KBM-7 (cell line): ENCODE measurements around the gene STK17A.
"Not testable (repeated sequence)": the region's sequence is repeated elsewhere in the genome, so short reads cannot be mapped to it uniquely, and the experiment has no call there.

Experiments
- DNase-seq: peaks from one replicate; pipeline ENCODE4 v3.0.0-alpha.2; 2015
- in situ Hi-C: fragments of 300-500 bp; cut with MboI; formaldehyde crosslinking; loops from 2 replicates; pipeline ENCODE4 v1.14.3; 2020; ENCODE audit warnings: low sequenced_read_pairs, low pct_unique_long_range_greater_than_20kb, mixed read lengths

The STK17A gene

GRCh38 chr7:43626695-43627094 lies 43.8 kb downstream of the STK17A start:
- DNase-seq = no peak
- in situ Hi-C loops = no loop called here

- DNase-seq, in situ Hi-C loops: not testable (repeated sequence)
Measured at GRCh38 chr7:43627798-43628197, 44.9 kb downstream of the STK17A start.

GRCh38 chr7:43628431-43628830 lies 45.5 kb downstream of the STK17A start:
- DNase-seq = no peak
- in situ Hi-C loops = no loop called here

DNA sequence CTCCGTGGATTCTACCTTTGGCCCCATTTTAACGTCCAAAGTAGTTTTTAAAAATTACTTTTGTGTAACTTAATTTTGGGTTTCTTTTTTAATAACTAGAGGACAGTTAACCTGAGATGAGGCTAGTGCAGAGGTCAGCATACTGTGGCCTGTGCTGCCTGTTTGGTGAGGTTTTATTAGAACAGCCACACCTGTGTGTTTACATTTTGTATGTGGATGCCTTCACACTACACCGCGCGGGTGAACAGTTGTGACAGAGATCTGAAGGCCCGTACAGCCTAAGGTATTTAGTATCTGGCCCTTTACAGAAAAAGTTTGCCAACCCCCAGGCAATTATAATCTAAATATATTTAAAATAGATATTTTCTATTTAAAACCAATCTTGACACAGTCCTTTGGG lies 46.9 kb downstream of the STK17A start:
- no peak for DNase-seq
- in situ Hi-C loops = no loop called here

GRCh38 chr7:43630482-43630881 lies 47.6 kb downstream of the STK17A start:
- DNase-seq = no peak
- in situ Hi-C loops = no loop called here

GRCh38 chr7:43631559-43631958 lies 48.7 kb downstream of the STK17A start:
- in situ Hi-C loops = no loop called here
- no peak for DNase-seq

GRCh38 chr7:43632746-43633145 lies 49.8 kb downstream of the STK17A start:
- in situ Hi-C loops = no loop called here

DNA sequence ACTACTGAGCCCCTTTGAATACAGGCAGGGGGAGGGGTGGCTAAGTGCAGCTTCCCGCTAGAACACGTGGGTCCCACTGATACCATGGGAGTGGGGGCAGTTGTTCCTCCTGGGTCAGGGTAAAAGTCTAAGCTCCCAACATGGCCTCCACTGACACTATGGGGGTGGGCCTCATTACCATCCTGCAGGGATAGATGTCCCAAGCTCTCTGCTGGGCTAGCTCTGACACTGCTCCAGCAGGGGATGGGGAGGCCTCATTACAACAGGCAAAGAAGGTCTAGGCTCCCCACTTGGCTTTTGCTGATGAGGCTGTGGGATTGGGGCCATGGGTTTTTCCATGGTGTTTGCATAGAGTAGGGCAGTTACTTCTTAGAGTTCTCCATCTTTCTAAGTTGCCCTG lies 51.5 kb downstream of the STK17A start:
- in situ Hi-C loops = no loop called here
- DNase-seq = no peak

More at GRCh38 chr7:43632746-43633145, 49.8 kb downstream of the STK17A start:
- no peak for DNase-seq

- in situ Hi-C loops = no loop called here
Measured at GRCh38 chr7:43636093-43636492, 53.2 kb downstream of the STK17A start.

GRCh38 chr7:43637114-43637806 lies 54.4 kb downstream of the STK17A start:
- in situ Hi-C loops = no loop called here
- DNase-seq = no peak

More at GRCh38 chr7:43636093-43636492, 53.2 kb downstream of the STK17A start:
- DNase-seq = no peak

GRCh38 chr7:43639858-43640491 lies 57.1 kb downstream of the STK17A start:
- in situ Hi-C loops = no loop called here

GRCh38 chr7:43640679-43641078 lies 57.8 kb downstream of the STK17A start:
- DNase-seq = no peak
- in situ Hi-C loops = no loop called here

More at GRCh38 chr7:43639858-43640491, 57.1 kb downstream of the STK17A start:
- DNase-seq = no peak

DNA sequence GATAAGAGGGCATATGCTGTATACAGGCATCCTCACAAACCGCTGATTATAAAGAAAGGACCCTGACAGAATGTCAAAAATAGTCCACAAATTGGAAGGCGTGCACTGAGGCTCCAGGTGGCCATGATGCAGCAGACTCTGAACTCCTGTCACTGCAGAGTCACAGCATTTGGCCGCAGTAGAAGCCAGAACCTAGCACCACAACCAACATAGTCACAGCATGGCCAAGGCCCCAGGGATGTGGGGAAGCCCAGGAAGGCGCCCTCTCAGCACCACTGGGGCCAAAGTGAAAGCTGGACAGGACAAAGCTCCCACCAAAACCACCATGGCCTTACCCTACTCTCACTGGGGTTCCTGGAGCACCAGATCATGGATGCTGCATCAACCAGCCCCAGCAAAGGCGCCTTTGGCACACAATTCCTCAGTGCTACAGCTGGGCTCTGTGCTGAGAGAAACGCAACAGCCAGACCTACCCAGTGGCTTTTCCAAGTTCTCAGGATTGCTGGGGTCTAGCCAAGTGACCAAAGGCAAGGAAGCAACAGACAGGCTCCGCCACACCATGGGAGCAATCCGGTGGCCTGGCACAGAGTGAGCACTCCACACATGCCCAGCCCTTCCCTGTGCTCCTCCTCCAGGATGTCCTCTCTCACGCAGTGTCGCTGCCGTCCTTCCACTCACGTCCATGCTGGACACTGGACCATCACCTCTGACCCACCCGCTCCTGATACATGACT lies 60.2 kb downstream of the STK17A start:
- in situ Hi-C loops = no loop called here
- DNase-seq = no peak

DNA sequence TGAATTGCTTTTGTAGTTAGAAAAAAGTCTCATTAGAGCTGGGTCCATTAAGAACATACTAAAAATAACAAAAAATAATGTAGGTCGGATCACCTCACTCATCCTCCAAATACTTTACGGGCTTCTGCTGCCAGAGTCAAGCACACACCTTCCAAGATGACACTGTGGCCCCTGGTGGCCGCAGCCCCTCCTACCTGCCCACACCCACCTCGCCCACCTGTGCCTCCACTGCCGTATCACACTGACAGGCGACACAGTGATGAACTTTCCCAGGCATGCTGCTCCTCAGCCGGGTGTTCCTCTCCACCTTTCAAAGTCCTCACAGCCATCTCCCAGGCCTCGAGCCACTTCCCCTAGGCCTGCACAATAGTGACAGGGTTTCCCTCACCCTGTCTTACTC lies 60.9 kb downstream of the STK17A start:
- in situ Hi-C loops = no loop called here
- DNase-seq = no peak

GRCh38 chr7:43645699-43646226 lies 62.9 kb downstream of the STK17A start:
- DNase-seq = no peak
- in situ Hi-C loops = no loop called here

DNA sequence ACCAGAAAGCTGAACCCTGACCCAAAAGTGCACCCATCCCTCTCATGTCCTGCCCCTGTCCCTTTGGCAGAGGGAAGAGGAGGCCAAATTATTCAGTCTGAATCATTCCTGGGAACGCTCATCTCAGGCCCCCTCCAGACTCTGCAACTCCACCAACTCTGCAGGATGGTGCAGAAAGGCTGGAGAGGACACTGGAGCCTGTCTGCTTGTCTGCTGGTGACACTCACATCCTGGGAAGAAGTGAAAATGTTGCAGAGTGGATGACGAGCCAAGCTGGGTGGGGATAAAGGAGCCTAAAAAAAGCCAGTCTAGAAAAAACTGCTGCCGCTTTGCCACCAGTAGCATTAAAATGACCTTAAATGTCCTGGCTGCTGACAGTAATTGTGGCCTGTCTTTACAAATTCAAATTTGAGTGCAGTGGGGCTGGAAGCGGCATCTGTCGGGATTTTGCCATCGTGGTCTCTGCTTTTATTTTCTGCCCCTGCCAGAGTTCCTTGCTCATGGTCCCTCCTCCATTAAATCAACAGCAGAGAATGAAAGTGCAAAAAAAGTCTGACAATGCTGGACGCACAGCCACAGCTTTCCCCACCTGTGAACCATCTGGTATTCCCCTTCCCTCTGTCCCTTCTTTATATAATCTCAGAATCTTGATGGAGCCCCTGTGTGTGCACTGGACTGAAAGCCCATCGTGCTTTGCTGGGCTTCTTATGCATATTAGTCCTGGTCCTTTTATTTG lies 63.9 kb downstream of the STK17A start:
- DNase-seq = no peak
- in situ Hi-C loops = no loop called here

GRCh38 chr7:43647339-43647672 lies 64.4 kb downstream of the STK17A start:
- no peak for DNase-seq
- in situ Hi-C loops = no loop called here

DNA sequence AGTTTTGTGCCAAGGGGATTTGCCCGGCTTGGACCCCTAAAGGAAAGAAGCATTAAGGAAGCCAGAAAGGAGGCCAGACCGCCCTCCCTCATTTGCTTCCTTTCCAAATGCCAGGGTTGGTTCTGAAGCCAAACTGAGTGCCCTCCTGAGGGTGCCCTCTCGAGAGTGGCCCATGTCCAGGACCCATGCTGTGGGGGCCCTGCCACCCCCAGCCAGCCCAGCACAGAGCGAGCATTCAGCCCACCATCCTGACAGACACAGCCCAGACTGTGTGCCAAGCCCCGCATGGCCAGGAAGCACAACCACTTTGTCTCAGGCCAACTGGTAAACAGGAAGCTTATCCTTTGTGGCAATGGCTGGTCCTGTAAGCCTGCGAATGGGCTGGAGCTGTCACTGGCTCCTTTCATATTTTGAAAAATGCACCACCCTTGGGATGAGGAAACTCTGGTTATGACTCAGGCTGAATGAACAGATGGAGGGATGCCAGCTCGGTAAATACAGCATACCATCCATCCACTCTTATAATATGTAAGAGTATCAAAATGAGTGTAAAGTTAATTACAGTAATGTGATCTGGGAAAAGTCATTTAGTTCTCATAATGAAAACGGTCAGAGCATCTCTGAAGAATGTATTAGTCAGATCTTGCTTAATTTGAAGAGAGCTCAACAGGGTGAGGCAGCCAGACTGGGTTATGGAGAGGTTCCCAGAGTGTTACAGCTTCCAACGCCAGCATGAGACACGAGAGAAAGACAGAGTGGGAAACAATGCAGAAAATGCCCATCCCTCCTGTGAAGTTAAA lies 65.0 kb downstream of the STK17A start:
- peak; percentile 23 for DNase-seq
- in situ Hi-C loops = no loop called here
